Measurements from ENCODE around the gene SHCBP1L.

The SHCBP1L gene

GRCh38 chr1:182897696-182898095 is 55.3 kb downstream of the SHCBP1L start:
- no peak for DNase-seq (ENCODE audit: low read depth in 2 of 2, low spot score in 1 of 2)

DNA sequence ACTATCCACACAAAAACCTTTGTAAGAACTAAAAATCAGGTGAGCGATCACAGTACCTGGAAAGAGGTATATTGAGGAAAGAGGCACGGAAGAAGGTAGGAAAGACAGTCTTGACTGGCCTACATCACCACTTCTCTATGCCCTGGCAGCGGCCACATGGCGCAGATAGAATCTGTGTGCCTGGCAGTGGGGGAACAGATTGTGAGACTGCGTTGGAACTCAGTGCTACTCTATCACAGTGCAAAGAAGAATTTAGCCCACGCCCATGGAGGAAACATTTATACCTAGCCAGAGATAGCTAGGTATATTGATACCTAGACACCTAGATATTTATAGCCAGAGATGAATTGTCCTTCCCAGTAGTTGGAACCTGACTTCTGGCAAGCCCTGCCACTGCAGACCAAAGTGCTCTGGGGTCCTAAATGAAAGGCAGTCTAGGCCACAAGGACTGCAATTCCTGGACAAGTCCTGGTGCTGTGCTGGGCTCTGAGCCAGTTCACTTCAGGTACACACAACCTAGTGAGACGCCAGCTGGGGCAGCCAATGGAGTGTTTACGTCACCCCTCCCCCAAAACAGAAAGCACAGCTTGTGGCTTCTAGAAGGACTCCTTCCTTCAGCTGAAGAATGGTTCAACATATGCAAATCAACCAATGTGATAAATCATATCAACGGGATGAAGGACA is 61.9 kb downstream of the SHCBP1L start:
- DNase-seq (ENCODE audit: low read depth in 2 of 2, low spot score in 1 of 2): no peak

- peak in 1 of 2 donors; percentile 4 for DNase-seq (ENCODE audit: low read depth in 2 of 2, low spot score in 1 of 2)
Measured at GRCh38 chr1:182889997-182890396, 63.0 kb downstream of the SHCBP1L start.

- no peak for DNase-seq (ENCODE audit: low read depth in 2 of 2, low spot score in 1 of 2)
Measured at GRCh38 chr1:182888736-182889531, 64.0 kb downstream of the SHCBP1L start.

DNA sequence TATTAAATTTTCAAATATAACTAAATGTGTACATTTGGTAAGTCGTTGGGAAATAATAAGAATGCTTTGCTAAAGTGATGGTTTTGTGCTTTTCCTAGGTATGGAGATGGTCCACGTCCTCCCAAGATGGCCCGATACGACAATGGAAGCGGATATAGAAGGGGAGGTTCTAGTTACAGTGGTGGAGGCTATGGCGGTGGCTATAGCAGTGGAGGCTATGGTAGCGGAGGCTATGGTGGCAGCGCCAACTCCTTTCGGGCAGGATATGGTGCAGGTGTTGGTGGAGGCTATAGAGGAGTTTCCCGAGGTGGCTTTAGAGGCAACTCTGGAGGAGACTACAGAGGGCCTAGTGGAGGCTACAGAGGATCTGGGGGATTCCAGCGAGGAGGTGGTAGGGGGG is 66.0 kb downstream of the SHCBP1L start:
- DNase-seq (ENCODE audit: low read depth in 2 of 2, low spot score in 1 of 2): no peak

DNA sequence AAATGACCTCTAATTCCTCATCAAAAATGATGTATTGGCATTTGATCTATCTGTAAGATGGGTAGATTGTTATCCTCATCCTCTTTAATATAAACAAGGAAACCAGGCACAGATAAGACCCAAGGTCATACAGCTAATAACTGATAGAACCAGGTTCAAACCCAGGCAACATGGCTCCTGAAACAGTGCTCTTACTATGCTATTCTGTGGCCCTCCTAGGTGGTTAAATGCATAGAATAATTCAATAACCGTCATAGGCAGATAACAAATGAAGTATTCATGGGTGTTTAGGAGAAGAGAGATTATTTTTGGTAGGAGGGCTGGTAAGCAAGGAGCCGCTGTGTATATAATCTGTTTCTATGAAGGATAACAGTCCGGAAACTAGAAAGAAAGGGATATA is 67.4 kb downstream of the SHCBP1L start:
- no peak for DNase-seq (ENCODE audit: low read depth in 2 of 2, low spot score in 1 of 2)

GRCh38 chr1:182884872-182885271 is 68.1 kb downstream of the SHCBP1L start:
- DNase-seq (ENCODE audit: low read depth in 2 of 2, low spot score in 1 of 2): no peak

DNA sequence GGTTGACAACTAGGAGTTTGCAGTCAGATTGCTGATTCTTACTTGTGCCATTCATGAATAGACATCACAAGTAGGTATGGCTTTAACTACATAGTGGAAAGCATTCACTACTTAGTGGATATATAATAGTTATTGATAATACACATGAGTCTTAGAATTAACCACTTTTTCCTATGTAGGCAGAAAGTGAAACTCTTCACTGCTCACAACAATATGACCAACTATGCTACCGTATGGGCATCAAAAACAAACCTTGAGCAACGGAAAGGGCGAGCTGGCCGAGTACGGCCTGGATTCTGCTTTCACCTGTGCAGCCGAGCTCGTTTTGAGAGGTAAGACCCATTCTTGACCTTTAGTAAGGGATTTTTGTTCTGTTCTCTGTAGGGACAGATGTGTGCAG is 75.1 kb downstream of the SHCBP1L start:
- no peak for DNase-seq (ENCODE audit: low read depth in 2 of 2, low spot score in 1 of 2)

DNA sequence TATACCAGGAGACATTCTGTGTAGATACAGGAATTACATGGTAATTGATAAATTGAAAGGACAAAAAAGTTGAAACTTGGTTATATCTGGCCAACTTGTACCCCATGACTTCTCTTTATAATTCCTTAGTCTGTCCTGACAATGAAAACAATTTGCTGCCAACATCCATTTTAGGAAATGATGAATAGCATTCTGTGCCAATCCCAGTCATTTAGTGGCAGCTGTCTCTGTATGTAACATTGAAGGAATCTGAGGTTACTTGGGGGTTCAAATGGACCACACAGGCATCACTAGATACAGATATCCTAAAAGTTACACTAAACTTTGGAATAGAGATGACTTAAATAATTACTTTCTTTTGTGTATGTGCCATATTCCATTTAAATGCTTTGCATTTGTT is 75.6 kb downstream of the SHCBP1L start:
- DNase-seq (ENCODE audit: low read depth in 2 of 2, low spot score in 1 of 2): no peak

DNA sequence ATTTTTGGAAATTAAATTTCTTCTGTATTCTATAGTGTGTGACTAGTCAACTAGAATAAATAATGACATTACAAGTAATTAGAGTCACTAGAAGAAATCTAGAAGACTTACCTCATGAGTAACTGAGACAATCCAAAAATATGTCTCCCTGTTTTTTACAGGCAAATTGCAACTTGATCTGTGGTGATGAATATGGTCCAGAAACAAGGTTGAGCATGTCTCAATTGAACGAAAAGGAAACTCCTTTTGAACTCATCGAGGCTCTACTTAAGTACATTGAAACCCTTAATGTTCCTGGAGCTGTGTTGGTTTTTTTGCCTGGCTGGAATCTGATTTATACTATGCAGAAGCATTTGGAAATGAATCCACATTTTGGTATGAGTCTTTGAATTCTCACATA is 77.1 kb downstream of the SHCBP1L start:
- DNase-seq (ENCODE audit: low read depth in 2 of 2, low spot score in 1 of 2): no peak

DNA sequence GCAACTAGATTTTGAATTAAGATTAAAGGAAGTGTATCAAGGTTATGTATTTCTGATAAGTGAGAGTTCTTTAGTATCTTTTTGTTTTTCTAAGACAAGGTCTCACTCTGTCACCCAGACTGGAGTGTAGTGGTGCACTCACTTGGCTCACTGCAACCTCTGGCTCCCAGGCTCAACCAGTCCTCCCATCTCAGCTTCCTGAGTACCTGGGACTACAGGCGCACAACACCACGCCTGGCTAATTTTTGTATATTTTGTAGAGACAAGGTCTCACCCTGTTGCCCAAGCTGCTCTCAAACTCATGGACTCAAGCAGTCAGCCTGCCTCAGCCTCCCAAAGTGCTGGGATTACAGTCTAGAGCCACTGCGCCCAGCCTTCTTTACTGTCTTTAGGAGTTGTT is 80.1 kb downstream of the SHCBP1L start:
- no peak for DNase-seq (ENCODE audit: low read depth in 2 of 2, low spot score in 1 of 2)

- no peak for DNase-seq (ENCODE audit: low read depth in 2 of 2, low spot score in 1 of 2)
Measured at GRCh38 chr1:182869241-182869666, 83.7 kb downstream of the SHCBP1L start.

- no peak for DNase-seq (ENCODE audit: low read depth in 2 of 2, low spot score in 1 of 2)
Measured at GRCh38 chr1:182867861-182868260, 85.1 kb downstream of the SHCBP1L start.

- no peak for DNase-seq (ENCODE audit: low read depth in 2 of 2, low spot score in 1 of 2)
Measured at GRCh38 chr1:182863940-182864339, 89.0 kb downstream of the SHCBP1L start.

- DNase-seq (ENCODE audit: low read depth in 2 of 2, low spot score in 1 of 2): no peak
Measured at GRCh38 chr1:182862827-182863226, 90.1 kb downstream of the SHCBP1L start.

DNA sequence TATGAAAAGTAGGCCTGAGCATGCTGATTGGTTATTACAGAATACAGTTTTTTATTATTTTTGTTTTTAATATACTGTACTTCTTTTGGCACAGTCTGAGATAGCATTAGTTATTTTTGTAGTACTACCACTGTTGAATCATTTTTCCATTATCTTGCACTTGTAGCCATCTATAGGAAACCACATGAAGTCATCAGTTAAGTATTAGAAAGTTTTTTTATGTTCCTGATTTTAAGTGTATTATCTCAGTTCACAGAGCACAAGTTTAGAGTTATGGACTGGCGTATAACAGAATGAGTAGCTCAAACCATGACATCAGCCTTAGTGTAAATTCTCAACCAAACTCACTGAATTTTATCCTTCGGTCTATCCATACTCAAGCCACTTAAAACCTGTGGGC is 91.0 kb downstream of the SHCBP1L start:
- DNase-seq (ENCODE audit: low read depth in 2 of 2, low spot score in 1 of 2): no peak

DNA sequence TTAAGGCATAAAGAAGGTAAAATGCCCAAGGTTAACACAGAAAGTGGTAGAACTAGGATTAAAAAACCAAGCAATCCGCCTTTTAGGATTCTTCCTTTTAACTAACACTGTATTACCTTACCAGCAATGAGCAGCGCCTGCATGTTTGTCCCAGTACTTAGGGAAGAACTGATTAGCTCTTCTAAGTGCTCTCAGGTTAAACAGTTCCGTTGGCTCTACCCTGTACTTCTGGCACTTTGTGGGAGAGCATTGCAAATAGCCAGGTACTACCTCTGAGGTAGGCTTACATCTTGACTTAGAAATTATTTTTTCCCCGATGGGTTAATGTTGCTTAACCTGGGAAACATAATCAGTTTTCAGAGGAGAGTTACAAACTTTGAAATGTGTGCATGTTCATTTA is 92.3 kb downstream of the SHCBP1L start:
- DNase-seq (ENCODE audit: low read depth in 2 of 2, low spot score in 1 of 2): no peak

- DNase-seq (ENCODE audit: low read depth in 2 of 2, low spot score in 1 of 2): no peak
Measured at GRCh38 chr1:182857212-182857611, 95.8 kb downstream of the SHCBP1L start.

DNA sequence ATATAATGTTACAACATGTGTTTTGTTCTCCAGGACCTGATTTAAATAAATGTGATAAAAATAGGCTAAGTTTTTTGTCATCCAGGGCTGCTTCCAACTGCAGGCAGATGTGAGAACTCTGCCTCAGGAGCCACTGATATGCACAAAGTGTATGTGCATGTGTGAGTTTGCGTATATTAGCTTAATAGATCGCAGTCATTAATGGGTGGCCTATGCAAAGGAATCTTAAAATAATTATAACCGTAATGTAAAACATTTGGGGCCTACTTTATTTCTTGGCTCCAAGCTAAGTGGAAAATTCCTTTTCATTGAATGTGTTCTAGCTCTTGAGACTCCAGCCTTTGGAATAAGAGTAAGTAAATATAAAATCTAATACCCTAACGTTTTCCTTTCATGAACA is 97.1 kb downstream of the SHCBP1L start:
- no peak for DNase-seq (ENCODE audit: low read depth in 2 of 2, low spot score in 1 of 2)

- DNase-seq (ENCODE audit: low read depth in 2 of 2, low spot score in 1 of 2): no peak
Measured at GRCh38 chr1:182851825-182852224, 101.1 kb downstream of the SHCBP1L start.

GRCh38 chr1:182850319-182850718 is 102.6 kb downstream of the SHCBP1L start:
- DNase-seq (ENCODE audit: low read depth in 2 of 2, low spot score in 1 of 2): no peak

All from stimulated activated CD8-positive, alpha-beta memory T cell treated with anti-CD3 and anti-CD28 coated beads, Interleukin-4, amount 100 ng/mL, for 4 hours (primary cell).